Measurements from ENCODE around the gene DESI1. TPM values are rescaled to one million over a fixed set of nuclear protein-coding genes. Genes with fewer than 3 reads are reported as not detected.

Gene DESI1
- total RNA-seq, 1 experiment from 2014 or later: 40.8 TPM

DNA sequence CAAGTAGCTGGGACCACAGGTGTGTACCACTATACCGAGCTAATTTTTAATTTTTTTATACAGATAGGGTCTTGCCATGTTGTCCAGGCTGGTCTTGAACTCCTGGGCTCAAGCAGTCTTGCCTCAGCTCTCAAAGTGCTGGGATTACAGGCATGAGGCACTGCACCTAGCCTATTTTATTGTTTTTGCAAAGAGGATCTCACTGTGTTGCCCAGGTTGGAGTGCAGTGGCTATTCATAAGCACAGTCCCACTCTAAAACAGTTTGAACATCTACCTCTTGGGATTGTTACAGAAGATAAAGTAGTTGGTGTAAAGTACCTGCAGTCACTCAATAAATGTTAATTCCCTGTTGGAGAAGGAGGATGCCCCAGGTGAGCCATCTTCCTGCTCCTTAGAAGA lies 29.4 kb upstream of the DESI1 start:
- TF ChIP-seq EZH2phosphoT487 (IDR thresholded peaks at IDR 0.05; ENCODE audit: borderline replicate concordance): no peak
- TF ChIP-seq, protein P1, sequence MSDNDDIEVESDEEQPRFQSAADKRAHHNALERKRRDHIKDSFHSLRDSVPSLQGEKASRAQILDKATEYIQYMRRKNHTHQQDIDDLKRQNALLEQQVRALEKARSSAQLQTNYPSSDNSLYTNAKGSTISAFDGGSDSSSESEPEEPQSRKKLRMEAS (IDR thresholded peaks at IDR 0.05): no peak
- ATAC-seq (no peak), DNase-seq (ENCODE audit: low read depth, low spot score) (no peak)
- peaks cover 71 to 73% of the 10 kb centered on the region in 2 experiments for H3K36me3 ChIP-seq (ENCODE audit: control insufficient read depth in 1 of 2, insufficient read depth in 2 of 2, low read length in 2 of 2)
- H3K9me2 ChIP-seq (ENCODE audit: insufficient read depth): no peaks in the 10 kb centered on the region
- H3K27ac ChIP-seq (ENCODE audit: low read depth, low read length): no peak overlapping the region
- no peak overlapping the region for H2AFZ ChIP-seq (ENCODE audit: low read depth, low read length, poor library complexity, severe bottlenecking)
- BruUV-seq (replicated peaks): no TSS peak
- no peaks in the 10 kb centered on the region for H3K9me3 ChIP-seq (ENCODE audit: control insufficient read depth in 1 of 2, insufficient read depth in 1 of 2, low read depth in 1 of 2, low read length in 2 of 2)
- H3K79me2 ChIP-seq (ENCODE audit: insufficient read depth, low read length): peaks cover 84% of the 10 kb centered on the region
- ChIA-PET RAD21 (ENCODE audit: low non-redundant PET in 1 of 2, low total read pairs in 2 of 2, uncharacterized antibody in 2 of 2, unreplicated experiment in 2 of 2) (no interaction called here), CTCF (no interaction called here), POLR2A (interaction anchor here (0.6 kb wide), 1 partner anchor 183 kb away, joined by 3 read pairs; the partner anchor contains the start of gene SREBF2)
- no peaks in the 10 kb centered on the region for H3K4me1 ChIP-seq (ENCODE audit: control insufficient read depth in 1 of 2, insufficient read depth in 2 of 2, low read length in 2 of 2)
- H4K20me1 ChIP-seq (ENCODE audit: insufficient read depth): peaks cover 12% of the 10 kb centered on the region; the same call in 1 of the 2 replicates
- intact Hi-C loops (cut with micrococcal nuclease): no loop called here
- no peak overlapping the region for H3K4me3 ChIP-seq (replicated peaks in 1 of 2; ENCODE audit: low read depth in 1 of 2, low read length in 2 of 2)
- H3K27me3 ChIP-seq (ENCODE audit: insufficient read depth, low read length): no peaks in the 10 kb centered on the region
- H3K4me2 ChIP-seq (ENCODE audit: low read length): no peak overlapping the region
- H3K9ac ChIP-seq (ENCODE audit: low read length): no peak overlapping the region

DNA sequence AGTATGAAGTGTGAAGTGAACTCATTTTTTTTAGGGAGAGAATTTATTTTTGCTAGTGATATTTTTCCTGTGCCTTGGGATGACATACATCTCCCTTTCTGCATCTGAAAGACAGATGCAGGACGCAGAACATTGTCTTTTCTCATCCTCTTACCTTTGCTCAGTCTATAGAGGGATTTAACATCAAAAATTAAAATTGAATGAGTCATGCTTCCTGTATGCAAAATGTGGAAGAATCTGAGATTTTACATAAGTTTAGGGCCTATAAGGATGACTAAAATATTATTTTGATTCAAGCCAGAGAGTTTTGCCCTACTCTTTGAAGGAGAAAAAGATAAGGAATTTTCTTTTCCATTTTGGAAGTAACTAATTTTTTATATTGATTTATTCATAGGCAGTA lies 27.6 kb upstream of the DESI1 start:
- H3K27me3 ChIP-seq (ENCODE audit: insufficient read depth, low read length): no peaks in the 10 kb centered on the region
- H4K20me1 ChIP-seq (ENCODE audit: insufficient read depth): 0 out of 2 replicates have a peak, but pooled peaks cover 12% of the 10 kb centered on the region
- no peak overlapping the region for H2AFZ ChIP-seq (ENCODE audit: low read depth, low read length, poor library complexity, severe bottlenecking)
- no peaks in the 10 kb centered on the region for H3K4me1 ChIP-seq (ENCODE audit: control insufficient read depth in 1 of 2, insufficient read depth in 2 of 2, low read length in 2 of 2)
- POLR2A ChIA-PET: no interaction called here
- no peaks in the 10 kb centered on the region for H3K9me3 ChIP-seq (ENCODE audit: control insufficient read depth in 1 of 2, insufficient read depth in 1 of 2, low read depth in 1 of 2, low read length in 2 of 2)
- no peak overlapping the region for H3K4me2 ChIP-seq (ENCODE audit: low read length)
- H3K9me2 ChIP-seq (ENCODE audit: insufficient read depth): no peaks in the 10 kb centered on the region
- RAD21 ChIA-PET (ENCODE audit: low non-redundant PET in 1 of 2, low total read pairs in 2 of 2, uncharacterized antibody in 2 of 2, unreplicated experiment in 2 of 2): no interaction called here
- no peak for DNase-seq (ENCODE audit: low read depth, low spot score)
- no peak overlapping the region for H3K27ac ChIP-seq (ENCODE audit: low read depth, low read length)
- H3K9ac ChIP-seq (ENCODE audit: low read length): no peak overlapping the region
- ATAC-seq: no peak
- intact Hi-C loops (cut with micrococcal nuclease): no loop called here
- no peak overlapping the region for H3K4me3 ChIP-seq (replicated peaks in 1 of 2; ENCODE audit: low read depth in 1 of 2, low read length in 2 of 2)
- CTCF ChIA-PET: no interaction called here
- H3K36me3 ChIP-seq (ENCODE audit: control insufficient read depth in 1 of 2, insufficient read depth in 2 of 2, low read length in 2 of 2): peaks cover 62 to 70% of the 10 kb centered on the region in 2 experiments
- TSS peak; percentile 22 for BruUV-seq (replicated peaks)
- peaks cover 80% of the 10 kb centered on the region for H3K79me2 ChIP-seq (ENCODE audit: insufficient read depth, low read length)
- TF ChIP-seq YY1 (IDR thresholded peaks at IDR 0.05; ENCODE audit: extremely low read depth, insufficient replicate concordance, low read depth, low read length) (no peak), EZH2phosphoT487 (IDR thresholded peaks at IDR 0.05; ENCODE audit: borderline replicate concordance) (no peak), ZFX (IDR thresholded peaks at IDR 0.05) (no peak), RAD21 (IDR thresholded peaks at IDR 0.05; ENCODE audit: low read depth) (no peak), ELF1 (IDR thresholded peaks at IDR 0.05; ENCODE audit: borderline replicate concordance, low read depth) (no peak), EGR1 (IDR thresholded peaks at IDR 0.05; ENCODE audit: low read depth) (no peak), ZBTB33 (IDR thresholded peaks at IDR 0.05; ENCODE audit: extremely low read depth, insufficient replicate concordance, low read length) (no peak), SIN3A (IDR thresholded peaks at IDR 0.05; ENCODE audit: low read depth) (no peak), REST (IDR thresholded peaks at IDR 0.05; ENCODE audit: low read depth) (no peak)
- TF ChIP-seq, protein P2, sequence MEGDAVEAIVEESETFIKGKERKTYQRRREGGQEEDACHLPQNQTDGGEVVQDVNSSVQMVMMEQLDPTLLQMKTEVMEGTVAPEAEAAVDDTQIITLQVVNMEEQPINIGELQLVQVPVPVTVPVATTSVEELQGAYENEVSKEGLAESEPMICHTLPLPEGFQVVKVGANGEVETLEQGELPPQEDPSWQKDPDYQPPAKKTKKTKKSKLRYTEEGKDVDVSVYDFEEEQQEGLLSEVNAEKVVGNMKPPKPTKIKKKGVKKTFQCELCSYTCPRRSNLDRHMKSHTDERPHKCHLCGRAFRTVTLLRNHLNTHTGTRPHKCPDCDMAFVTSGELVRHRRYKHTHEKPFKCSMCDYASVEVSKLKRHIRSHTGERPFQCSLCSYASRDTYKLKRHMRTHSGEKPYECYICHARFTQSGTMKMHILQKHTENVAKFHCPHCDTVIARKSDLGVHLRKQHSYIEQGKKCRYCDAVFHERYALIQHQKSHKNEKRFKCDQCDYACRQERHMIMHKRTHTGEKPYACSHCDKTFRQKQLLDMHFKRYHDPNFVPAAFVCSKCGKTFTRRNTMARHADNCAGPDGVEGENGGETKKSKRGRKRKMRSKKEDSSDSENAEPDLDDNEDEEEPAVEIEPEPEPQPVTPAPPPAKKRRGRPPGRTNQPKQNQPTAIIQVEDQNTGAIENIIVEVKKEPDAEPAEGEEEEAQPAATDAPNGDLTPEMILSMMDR (IDR thresholded peaks at IDR 0.05 in 2 of 3, conservative IDR thresholded peaks at IDR 0.05 in 1 of 3; ENCODE audit: borderline replicate concordance in 1 of 3, insufficient read depth in 1 of 3, low read depth in 2 of 3, low read length in 2 of 3): no peak
- TF ChIP-seq, protein P1 (IDR thresholded peaks at IDR 0.05): no peak

All from HCT116 (cell line).